Measurements from ENCODE around the gene FOXE1.

GRCh38 chr9:97830884-97831829 lies 21.9 kb upstream of the FOXE1 start:
- TF ChIP-seq CTCF (conservative IDR thresholded peaks at IDR 0.05 in 1 of 2, IDR thresholded peaks at IDR 0.05 in 1 of 2; ENCODE audit: low read depth in 1 of 2, low read length in 2 of 2): no peak
- no peak for TF ChIP-seq EZH2 (IDR thresholded peaks at IDR 0.05; ENCODE audit: low read length, missing control alignments)

Data from fibroblast of lung (primary cell).